ENCODE measurements around the gene TRAPPC3L. TPM values are rescaled to one million over a fixed set of nuclear protein-coding genes. Genes with fewer than 3 reads are reported as not detected.

The TRAPPC3L gene
- total RNA-seq, 1 donor from 2014 or later = not detected

DNA sequence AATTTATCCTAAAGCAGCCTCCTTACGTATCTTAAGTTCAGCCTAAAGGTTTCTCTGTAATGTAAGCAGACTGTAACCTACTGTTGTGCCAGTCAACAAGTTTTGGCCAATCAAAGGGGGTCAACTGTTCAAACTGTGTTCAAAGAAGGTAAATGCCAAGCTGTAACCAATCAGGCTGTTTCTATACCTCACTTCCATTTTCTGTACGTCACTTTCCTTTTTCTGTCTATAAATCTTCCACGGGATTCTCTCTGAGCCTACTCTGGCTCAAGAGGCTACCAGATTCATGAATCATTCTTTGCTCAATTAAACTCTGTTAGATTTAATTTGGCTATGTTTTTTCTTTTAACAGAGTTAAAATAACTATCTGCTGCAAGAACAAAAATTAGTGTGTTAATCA lies 89.4 kb downstream of the TRAPPC3L start:
- no peak overlapping the region for H3K4me3 ChIP-seq (ENCODE audit: low read depth, low read length)
- no peak for DNase-seq (ENCODE audit: low read depth)
- TF ChIP-seq, protein P1, sequence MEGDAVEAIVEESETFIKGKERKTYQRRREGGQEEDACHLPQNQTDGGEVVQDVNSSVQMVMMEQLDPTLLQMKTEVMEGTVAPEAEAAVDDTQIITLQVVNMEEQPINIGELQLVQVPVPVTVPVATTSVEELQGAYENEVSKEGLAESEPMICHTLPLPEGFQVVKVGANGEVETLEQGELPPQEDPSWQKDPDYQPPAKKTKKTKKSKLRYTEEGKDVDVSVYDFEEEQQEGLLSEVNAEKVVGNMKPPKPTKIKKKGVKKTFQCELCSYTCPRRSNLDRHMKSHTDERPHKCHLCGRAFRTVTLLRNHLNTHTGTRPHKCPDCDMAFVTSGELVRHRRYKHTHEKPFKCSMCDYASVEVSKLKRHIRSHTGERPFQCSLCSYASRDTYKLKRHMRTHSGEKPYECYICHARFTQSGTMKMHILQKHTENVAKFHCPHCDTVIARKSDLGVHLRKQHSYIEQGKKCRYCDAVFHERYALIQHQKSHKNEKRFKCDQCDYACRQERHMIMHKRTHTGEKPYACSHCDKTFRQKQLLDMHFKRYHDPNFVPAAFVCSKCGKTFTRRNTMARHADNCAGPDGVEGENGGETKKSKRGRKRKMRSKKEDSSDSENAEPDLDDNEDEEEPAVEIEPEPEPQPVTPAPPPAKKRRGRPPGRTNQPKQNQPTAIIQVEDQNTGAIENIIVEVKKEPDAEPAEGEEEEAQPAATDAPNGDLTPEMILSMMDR (conservative IDR thresholded peaks at IDR 0.05; ENCODE audit: low read depth, low read length) = no peak

DNA sequence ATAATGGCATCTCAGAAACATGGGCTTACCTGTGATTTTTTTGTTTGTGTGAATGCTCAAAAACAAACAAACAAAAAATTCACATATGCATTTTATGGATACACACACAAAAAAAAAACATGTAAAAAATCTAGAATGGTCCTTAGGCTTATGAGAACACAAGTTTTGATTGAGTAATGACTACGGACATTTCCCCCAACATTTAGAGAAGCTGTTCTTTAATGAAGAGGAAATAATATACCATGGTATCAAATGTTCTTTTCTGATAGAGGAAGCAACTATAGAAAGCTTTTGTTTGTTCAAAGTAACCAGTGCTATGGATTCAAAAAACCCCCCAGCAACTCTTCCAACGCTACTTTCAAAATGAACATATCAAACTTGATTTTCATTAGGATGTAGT lies 93.0 kb downstream of the TRAPPC3L start:
- TF ChIP-seq, protein P1 (conservative IDR thresholded peaks at IDR 0.05; ENCODE audit: low read depth, low read length) = no peak
- DNase-seq (ENCODE audit: low read depth) = no peak
- H3K4me3 ChIP-seq (ENCODE audit: low read depth, low read length) = no peak overlapping the region

DNA sequence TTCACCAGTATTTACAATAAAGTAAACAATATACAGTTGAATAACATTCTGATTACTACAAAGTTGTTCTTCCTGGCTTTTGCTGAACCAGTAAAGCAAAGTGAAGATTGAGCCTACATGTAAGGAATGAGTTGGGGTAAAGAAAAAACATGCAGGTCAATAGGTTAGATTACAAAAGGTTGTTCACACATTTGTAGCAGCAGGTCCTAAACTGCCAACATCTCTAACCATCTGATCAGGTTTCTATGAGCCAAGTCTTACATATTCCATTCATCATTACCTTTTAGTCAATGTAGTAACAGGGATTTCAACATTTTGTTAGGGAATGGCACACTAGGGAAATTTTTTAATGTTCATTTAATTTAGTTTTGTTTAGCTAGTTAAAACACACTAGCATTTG lies 93.6 kb downstream of the TRAPPC3L start:
- no peak overlapping the region for H3K4me3 ChIP-seq (ENCODE audit: low read depth, low read length)
- TF ChIP-seq, protein P1 (conservative IDR thresholded peaks at IDR 0.05; ENCODE audit: low read depth, low read length) = no peak
- DNase-seq (ENCODE audit: low read depth) = no peak

DNA sequence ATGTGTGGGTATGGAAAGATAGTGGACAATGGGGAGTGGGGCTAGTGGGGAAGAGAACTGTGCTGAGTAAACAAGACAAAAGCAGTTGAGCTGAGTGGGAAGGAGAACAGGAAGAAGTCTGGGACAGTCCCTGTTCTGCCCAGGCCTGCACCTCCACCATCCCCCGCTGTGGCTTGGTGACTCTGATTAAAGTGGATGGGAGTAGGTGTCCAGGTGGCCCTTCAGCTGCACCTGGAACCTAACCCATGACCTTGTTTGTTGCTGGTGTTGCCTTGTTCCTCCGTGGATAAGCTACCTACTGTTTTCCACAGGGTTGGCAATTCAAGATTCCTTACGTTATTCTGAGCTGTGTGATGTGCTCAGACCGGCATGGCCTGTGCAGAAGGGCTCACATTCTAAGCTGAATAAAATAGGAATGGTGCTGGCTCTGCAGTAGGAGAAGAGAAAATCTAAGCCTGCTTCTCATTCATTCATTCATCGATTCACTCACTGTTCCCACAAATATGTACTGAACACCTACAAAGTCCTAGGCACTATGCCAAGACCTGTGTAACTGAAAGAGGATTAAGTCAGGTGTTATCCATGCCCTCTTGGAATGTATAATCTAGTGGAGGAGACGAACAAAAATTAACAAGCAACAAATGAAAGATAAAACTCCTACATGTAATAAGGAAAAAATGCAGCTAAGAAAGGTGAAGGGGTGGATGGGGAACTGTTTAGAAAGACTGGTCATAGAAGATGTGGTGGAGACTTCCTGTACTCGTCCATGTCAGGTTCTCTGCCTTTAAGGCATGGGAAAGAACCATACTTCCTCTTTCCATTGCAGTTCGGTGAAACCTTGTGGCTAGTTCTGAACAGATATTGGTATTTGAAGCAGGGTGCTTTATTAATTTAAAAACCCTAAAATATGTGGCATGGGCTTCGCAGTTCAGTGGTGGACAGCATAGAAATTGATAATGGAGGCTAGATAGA lies 94.4 kb downstream of the TRAPPC3L start:
- DNase-seq (ENCODE audit: low read depth) = no peak
- TF ChIP-seq, protein P1 (conservative IDR thresholded peaks at IDR 0.05; ENCODE audit: low read depth, low read length) = no peak

DNA sequence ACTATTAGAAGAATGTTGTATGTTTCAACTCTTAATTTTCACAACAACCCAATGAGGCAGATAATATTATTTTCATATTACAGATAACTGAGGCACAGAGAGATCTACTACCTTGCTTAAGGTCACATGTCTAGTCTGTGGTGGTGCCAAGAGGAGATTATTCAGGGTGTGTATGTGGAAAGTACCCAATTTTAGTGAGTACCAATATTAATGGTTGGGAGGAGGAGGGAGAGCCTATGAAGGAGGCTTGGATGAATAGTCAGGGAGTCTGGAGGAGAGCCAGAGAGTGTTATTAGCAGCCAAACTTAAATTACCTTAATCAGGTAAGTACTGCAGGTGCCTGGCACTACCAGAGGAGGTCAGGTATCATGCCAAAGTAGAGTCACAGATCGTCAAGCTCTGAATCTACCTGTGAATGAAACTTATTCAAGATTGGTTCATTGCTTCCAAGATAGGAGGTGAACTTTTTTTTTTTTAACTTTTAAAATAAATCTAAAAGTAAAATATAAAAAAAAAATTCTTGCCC lies 95.2 kb downstream of the TRAPPC3L start:
- H3K4me3 ChIP-seq (ENCODE audit: low read depth, low read length) = no peak overlapping the region
- DNase-seq (ENCODE audit: low read depth) = no peak
- TF ChIP-seq, protein P1 (conservative IDR thresholded peaks at IDR 0.05; ENCODE audit: low read depth, low read length) = no peak

More for the DNA sequence above, 94.4 kb downstream of the TRAPPC3L start:
- no peak overlapping the region for H3K4me3 ChIP-seq (ENCODE audit: low read depth, low read length)

DNA sequence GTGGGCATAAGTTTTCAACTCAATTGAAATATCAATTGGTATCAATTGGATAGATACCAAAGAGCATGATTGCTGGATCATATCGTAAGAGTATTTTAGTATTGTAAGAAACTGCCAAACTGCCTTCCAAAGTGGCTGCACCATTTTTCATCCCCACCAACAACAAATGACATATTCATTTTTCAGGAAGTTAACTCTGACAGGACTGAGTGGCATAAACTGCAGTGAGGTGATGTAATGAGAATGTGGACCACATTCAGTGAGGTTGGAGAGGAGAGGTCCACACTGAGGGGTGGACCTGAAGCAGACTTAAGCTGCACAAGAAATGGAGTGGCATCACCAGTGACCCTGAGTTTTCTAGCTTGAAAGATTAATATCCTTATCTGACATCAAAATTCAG lies 95.9 kb downstream of the TRAPPC3L start:
- no peak for DNase-seq (ENCODE audit: low read depth)
- TF ChIP-seq, protein P1 (conservative IDR thresholded peaks at IDR 0.05; ENCODE audit: low read depth, low read length) = no peak
- no peak overlapping the region for H3K4me3 ChIP-seq (ENCODE audit: low read depth, low read length)
